Endometrium (tissue), 2 donors: ENCODE measurements around the gene ZNF610.
"Not testable (repeated sequence)": the region's sequence is repeated elsewhere in the genome, so short reads cannot be mapped to it uniquely, and the experiment has no call there.

ENCODE experiments used
- FAIRE-seq: peaks from 2 replicates; lab custom pipeline; 2012; peaks lifted over from hg19 to GRCh38; lab: Jason Lieb, UNC
- donor health status: control.
- donor health status: control.

The ZNF610 gene

DNA sequence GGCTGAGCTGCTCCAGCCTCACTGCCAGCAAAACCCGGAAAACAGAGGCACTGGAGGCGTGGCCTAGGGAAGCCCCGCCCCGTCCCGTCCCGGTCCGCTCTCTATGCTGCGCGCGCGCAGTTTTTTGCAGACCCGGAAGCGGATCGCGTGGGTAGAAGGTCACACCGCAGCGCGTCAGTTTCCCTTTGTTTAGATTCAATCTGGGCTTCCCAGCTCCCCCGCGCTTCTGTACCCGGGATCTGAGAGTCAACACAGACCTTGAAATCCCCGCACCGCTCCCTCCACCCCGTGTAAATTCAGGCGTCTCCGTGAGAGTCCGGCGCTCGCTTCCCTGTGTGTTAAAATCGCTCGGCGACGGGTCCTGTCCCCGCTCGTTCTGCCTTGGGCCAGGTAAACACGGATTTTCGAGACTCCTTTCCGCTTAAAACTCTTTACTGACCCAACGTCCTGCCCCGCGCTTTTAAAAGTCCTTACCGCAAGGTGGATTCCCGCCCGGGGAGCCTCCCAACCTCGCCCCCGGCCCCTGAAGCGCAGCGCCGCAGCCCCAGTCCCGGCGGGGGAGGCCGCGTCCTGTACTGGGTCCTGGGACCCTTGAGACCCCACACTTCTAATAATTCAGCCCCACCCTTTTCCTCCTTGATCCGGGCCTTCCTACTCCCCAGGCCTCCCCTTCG, at the start of gene ZNF610:
ZNF610 (plus strand) TSS at position 127 of the 674 bp plus-strand sequence. CDS start 12,930 bp downstream, outside the sequence.
- FAIRE-seq, result peak; percentile 15

DNA sequence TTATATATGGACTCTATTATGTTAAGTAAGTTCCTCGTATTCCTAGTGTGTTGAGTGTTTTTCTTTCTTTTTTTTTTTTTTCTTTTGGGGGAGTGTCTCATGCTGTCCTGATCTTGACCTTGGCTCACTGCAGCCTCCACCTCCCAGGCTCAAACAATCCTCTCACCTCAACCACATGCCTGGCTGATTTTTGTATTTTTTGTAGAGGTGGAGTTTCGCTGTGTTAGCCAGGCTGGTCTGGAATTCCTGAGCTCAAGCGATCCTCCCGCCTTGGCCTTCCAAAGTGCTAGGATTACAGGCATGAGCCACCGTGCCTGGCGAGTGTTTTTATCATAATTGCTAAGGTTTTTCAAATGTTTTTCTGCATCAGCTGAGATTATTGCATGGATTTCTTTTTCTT, 49.8 kb upstream of the ZNF610 start:
- no peak for FAIRE-seq

GRCh38 chr19:52291781-52292180, 44.3 kb upstream of the ZNF610 start:
- no peak for FAIRE-seq

DNA sequence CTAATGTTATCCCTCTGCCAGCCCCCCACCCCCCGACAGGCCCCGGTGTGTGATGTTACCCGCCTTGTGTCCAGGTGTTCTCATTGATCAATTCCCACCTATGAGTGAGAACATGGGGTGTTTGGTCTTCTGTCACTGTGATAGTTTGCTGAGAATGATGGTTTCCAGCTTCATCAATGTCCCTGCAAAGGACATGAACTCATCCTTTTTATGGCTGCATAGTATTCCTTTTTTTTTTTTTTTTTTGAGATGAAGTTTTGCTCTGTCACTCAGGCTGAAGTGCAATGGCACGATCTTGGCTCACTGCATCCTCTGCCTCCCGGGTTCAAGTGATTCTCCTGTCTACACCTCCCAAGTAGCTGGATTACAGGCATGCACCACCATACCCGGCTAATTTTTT, 43.1 kb upstream of the ZNF610 start:
- not testable (repeated sequence) for FAIRE-seq

DNA sequence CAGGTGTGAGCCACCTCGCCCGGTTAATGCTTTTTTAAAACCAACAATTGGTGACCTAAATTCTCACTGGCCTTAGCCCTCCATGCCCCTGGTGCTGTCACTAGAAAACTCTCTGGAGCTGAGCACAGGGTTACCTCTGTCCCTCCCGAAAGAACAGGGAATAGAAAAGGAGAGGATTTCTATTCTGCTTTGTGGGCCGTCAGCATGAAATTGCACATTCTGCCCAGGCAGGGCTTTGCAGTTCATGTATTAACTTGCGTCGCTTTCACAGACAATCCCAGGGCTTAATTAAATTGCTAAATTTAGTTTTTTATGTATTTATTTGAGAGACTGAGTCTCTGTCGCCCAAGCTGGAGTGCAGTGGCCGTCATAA, 39.7 kb upstream of the ZNF610 start:
- FAIRE-seq, result no peak

- FAIRE-seq, result no peak
These were observed 39.1 kb upstream of the ZNF610 start, which contains the start of gene ZNF480 for GRCh38 chr19:52296773-52297600. Gene ZNF480, plus strand, starts transcription at chr19:52297169. Its CDS starts 3,244 bp downstream, at chr19:52300413.

GRCh38 chr19:52297601-52298364, 38.3 kb upstream of the ZNF610 start:
- no peak for FAIRE-seq

DNA sequence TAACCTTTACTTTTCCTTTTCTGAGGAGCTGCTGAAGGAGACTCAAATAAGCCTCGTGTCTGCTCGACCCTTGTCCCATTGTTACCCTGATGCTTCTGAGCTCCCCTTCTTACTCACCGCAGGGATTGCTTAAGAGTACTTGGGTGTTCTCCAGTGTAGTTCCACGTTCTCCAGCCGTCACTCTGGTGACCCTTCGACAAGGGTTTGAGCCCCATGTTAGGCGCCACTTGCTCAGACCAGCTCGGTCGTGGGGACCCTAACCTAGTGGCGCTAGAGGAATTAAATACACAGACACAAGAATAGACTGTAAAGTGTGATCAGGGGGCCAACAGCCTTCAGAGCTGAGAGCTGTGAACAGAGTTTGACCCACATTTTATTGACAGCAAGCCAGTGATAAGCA, 28.8 kb upstream of the ZNF610 start:
- no peak for FAIRE-seq

DNA sequence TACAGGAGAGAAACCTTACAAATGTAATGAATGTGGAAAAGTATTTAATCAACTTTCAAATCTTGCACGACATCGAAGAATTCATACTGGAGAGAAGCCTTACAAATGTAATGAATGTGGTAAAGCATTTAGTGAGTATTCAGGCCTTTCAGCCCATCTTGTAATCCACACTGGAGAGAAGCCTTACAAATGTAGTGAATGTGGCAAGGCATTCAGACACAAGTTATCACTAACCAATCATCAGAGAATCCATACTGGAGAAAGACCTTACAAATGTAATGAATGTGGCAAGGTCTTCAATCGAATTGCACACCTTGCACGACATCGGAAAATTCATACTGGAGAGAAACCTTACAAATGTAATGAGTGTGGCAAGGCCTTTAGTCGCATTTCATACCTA, 13.6 kb upstream of the ZNF610 start:
- FAIRE-seq, result no peak

GRCh38 chr19:52331757-52332156, 4.3 kb upstream of the ZNF610 start:
- FAIRE-seq, result no peak

DNA sequence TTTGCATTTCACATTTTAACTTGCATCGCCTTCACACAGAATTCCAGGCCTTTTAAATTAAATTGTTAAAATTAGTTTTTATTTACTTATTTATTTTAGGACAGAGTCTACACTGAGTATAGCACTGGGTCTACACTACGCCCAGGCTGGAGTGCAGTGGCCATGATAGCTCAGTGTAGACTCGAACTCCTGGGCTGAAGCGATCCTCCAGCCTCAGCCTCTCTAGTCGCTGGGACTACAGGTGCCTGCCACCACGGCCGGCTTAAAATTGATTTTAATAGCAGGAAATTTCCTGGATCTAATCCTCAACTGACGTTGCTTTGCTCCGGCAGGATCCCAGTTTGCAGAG, 301 bp upstream of the ZNF610 start:
- FAIRE-seq, result no peak

- no peak for FAIRE-seq
These were observed 843 bp downstream of the ZNF610 start for GRCh38 chr19:52336791-52337381.

- FAIRE-seq, result not testable (repeated sequence)
These were observed 3.0 kb downstream of the ZNF610 start for GRCh38 chr19:52339022-52339421.

DNA sequence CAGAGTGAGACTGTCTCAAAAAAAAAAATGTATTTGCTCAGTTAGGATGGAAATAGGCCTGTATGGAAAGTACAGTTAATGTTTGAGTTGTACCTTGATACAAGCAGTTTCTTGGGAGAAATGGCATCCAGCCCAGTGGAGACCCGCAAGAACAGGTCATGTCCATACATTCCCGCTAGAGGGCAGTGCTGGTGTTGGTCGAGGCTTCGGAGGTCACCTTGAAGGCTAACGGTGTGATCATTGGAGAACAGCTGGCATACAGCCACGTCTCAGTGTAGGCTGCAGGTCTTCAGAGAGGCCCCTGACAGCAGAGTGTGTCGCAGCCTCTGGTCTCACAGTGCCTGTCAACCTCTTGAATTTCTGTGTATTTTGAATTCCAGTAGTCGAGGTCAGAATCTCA, 7.5 kb downstream of the ZNF610 start:
- FAIRE-seq, result no peak

- FAIRE-seq, result no peak
These were observed 9.1 kb downstream of the ZNF610 start for GRCh38 chr19:52345162-52345561.

DNA sequence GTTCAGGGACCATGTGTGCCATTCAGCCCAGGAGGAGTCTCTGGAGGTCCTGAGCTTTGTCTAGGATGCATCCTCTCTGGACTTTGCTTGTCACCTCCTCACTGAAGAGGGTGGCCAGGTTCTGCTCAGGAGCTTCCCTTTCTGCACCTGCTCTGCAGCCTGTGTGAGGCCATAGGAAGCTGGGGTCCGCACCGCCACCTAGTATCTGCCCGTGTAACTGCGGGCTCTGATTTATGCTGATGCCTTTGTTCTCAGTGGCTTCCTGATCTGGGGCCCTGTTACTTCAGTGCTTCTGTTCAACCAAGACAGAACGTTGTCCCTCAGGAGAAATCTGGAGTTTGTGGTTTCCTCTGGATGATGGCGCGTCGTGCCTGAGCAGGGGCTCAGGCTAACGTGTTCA, 15.5 kb downstream of the ZNF610 start:
- no peak for FAIRE-seq

GRCh38 chr19:52366414-52366824, 30.4 kb downstream of the ZNF610 start:
- FAIRE-seq, result no peak

GRCh38 chr19:52369559-52370340, 33.7 kb downstream of the ZNF610 start, which contains the start of gene ZNF880:
Gene ZNF880, plus strand, starts transcription at chr19:52369923. Its CDS starts 43 bp downstream, at chr19:52369966.
- FAIRE-seq, result peak; percentile 94

DNA sequence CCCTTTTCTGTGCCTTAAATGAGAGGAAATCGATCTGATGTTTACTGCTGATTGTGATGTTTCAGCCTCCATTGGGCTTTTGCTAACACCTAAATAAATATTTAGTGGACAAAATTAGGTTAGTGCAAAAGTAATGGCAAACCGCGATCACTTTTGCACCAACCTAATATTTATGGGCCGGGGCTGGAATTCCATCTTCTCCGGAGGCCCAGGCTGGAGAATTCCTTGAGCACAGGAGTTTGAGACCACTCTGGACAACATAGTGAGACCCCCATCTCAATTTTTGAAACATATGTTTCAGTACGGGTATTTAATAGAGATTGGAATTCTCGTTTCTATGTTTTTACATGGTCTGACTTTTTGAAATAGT, 34.3 kb downstream of the ZNF610 start:
- no peak for FAIRE-seq

DNA sequence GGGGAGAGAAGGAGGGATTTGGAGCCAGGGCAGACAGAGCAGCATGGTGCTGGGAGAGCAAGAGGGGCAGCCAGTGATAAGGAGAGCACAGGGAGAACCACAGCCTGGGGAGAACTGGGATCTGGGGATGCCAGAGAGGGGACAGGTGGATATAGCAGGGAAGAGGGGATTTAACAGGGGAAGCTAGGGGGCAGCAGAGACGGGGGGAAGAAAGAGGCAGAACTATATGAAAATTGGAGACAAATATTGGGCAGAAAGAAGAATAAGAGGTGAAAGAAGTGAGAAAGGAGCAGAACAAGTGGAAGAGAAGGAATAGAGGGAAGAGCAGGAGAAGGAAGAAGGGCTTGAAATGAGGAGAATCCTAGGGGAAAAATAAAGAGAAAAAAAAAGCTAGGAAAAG, 55.1 kb downstream of the ZNF610 start:
- FAIRE-seq, result no peak

DNA sequence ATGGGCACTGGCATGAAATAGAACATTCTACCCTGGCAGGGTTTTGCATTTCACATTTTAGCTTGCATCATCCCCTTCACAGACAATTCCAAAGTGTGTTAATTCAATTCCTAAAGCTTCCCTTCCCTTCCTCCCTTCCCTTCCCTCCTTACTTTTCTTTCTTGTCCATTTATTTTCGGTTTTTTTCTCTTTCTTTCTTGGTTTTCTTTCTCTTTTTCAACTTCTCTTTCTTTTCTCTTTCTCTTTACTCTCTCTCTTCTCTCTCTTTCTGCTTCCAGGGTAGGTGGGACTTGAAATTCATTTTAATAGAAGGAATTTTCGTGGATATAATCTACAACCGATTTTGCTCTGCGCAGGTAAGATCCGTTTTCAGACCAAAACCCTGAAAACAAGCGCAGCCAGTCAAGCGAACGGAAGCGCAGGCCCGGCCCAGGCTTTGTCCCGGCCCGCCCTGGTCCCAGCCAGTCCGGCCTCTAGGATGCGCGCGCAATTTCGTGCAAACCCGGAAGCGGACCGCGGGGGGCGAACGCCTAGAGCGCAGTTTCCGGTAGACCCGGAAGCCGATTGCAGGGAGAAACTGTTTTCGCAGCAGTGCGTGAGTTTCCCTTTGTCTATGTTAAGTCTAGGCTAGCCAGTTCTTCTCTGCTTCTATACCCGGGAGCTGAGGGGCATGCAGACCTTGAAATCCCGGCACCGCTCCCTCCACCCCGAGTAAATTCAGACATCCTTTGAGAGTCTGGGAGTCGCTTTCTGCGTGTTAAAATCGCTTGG, 61.5 kb downstream of the ZNF610 start, which contains the start of gene ZNF528:
ZNF528 (plus strand) TSS at position 540 of the 771 bp plus-strand sequence. CDS start 4,165 bp downstream, outside the sequence.
- FAIRE-seq, result peak; percentile 90
